ENCODE data around the gene DMC1.

- TF ChIP-seq TCF3 (IDR thresholded peaks at IDR 0.05; ENCODE audit: borderline replicate concordance, insufficient read depth, low read depth, low read length): no peak
- TF ChIP-seq POLR2A (IDR thresholded peaks at IDR 0.05; ENCODE audit: low read depth, low read length): no peak
- no peak for TF ChIP-seq GABPA (IDR thresholded peaks at IDR 0.05; ENCODE audit: low read depth)
- no peak for TF ChIP-seq EP300 (IDR thresholded peaks at IDR 0.05; ENCODE audit: borderline replicate concordance in 1 of 2, control insufficient read depth in 1 of 2, low read depth in 2 of 2, low read length in 2 of 2)
- no peak for TF ChIP-seq MAX (IDR thresholded peaks at IDR 0.05; ENCODE audit: low read depth, low read length)
Measured at GRCh38 chr22:38602166-38602565, 32.2 kb upstream of the DMC1 start.

All from GM12878 (cell line).